Measurements from ENCODE around the gene GRIP2.
A peak's percentile ranks its signal among the peaks of the same experiment; 100 is the strongest.

GRIP2 gene

DNA sequence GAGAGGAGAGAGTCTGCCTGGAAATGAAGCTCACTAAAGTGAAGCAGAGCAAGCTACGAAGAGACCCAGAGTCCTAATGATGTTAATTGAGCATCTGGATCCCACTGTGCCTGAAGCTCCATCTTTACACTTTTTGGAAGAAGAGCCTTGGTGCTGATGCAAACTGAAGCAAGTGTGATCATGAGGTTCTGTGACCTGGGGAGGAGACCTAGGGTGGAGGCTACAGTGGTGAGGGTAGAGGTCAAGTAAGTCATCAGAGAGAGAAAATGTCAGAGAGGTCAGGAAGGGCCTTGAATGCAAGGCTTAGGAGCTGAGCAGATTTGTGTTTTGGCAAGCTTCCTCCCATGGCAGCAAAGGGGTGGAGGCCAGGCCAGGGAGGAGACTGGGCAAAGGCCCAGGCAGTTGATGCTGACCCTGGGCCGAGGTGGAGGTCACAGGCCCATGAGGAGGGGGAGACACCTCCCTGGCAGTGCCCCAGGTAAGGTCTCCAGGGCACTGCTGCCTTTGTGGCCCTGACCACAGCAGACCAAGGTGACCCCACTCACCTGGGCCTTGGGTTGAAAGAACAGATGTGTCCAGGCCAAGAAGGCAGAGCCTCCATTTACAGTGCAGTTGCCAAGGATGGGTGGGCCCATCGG lies 1.6 kb downstream of the GRIP2 start:
- ATAC-seq = no peak
- no peak for DNase-seq

DNA sequence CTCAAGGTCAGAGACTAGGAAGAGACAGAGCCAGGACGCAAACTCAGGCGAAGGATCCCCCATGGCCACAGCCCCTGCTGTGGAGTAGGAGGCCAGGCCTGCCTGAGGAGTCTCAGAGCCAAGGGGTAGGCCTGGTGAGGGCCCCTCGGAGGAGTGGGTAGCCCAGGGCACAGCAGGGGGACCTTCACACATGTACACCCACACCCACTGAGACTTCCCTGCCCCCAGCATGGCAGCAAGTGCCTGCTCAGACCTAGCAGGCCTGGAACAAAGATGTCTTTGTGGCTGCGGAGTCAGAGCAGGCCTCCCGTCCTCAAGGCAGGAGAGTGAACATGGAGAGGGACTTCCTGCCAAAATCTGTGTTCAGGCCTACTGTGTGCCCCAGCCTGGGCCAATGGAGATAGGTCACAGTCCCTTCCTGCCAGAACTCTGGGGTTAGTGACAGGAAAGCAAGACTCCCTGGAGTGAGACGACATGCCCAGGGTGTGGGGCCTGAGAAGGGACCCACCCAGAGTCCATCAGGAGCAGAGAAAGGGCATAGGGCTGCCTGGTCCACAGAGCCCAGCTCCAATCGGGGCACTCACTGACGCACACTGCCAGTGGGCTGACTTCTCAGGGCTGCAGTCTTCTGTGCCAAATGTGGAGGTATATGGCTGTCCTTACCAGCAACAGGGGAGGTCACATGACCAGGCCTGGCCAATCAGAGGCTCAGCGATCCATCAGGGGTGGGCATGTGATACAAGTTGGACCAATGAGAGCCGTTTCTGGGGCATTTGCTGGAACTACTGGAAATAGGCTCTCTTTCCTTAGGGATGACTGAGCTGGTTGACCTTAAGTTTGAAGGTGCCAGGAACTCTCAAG lies 2.3 kb downstream of the GRIP2 start:
- peak; percentile 14 for DNase-seq
- no peak for ATAC-seq

GRCh38 chr3:14536837-14537589 lies 3.1 kb downstream of the GRIP2 start:
- no peak for DNase-seq
- no peak for ATAC-seq

DNA sequence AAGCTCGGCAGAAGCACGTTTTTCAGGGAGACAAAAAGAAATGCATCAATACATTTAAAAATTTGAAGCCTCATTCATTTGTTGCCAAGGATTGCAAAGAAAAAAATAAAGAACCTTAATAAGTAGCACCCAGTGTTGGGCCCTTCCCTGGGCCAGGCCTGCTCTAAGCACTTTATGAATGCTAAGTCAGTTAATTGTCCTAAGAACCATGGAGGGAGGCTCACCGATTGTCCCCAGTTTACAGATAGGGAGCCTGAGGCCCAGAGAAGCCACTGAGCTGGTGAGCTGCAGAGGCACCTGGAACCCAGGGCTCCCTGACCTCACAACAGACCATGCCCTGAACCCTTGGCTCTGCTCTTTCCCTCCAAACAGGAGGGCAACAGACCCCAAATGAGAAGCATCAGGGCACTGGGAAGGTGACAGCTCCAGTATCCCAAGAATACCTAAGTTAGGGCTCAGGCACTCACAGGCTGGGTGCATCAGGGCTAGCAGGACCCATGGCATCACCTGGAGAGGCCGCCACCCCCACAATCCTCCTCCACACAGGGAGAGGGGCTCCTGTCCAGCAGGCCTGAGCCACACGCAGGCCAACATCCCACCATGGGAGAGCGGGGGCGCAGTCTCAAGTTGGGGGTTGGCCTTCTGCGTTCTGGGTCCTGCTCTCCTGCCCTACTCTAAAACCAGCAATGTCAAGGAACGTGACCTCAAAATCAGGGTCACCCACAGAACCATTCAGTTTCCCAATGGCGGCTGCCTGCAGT lies 3.9 kb downstream of the GRIP2 start:
- no peak for ATAC-seq
- no peak for DNase-seq

- DNase-seq (no peak), ATAC-seq (no peak)
These were observed 4.5 kb downstream of the GRIP2 start for GRCh38 chr3:14535616-14536015.

GRCh38 chr3:14534516-14535191 lies 5.5 kb downstream of the GRIP2 start:
- no peak for DNase-seq

DNA sequence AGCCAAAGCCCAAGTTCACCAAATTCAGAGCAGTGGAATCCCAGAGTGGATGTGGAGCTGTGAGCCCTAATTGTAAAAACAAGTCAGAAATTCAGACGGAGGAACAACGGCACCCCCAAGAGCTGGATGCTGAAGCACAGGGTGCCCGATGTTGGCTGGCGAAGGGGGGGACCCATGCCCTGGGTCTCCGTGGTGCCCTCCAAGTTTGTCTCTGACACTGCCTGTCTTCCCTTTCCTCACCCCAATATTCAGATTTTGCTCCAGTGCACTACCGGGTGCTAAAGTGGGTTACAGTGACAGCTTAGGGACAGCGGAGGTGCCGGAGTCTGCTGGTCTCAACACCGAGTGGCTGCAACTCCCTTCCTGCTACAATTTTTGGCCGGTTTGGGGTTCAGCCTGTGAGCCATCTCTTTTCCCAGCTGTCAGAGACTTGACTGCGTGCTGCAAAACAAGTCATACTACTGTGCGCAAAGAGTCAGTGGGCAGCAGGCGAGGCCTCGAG lies 6.6 kb downstream of the GRIP2 start:
- DNase-seq (no peak), ATAC-seq (no peak)

More at GRCh38 chr3:14534516-14535191, 5.5 kb downstream of the GRIP2 start:
- ATAC-seq = no peak

GRCh38 chr3:14532691-14533456 lies 7.3 kb downstream of the GRIP2 start:
- DNase-seq (no peak), ATAC-seq (no peak)

GRCh38 chr3:14531856-14532395 lies 8.2 kb downstream of the GRIP2 start:
- DNase-seq = no peak
- no peak for ATAC-seq

- DNase-seq (no peak), ATAC-seq (no peak)
These were observed 12.1 kb downstream of the GRIP2 start for GRCh38 chr3:14528081-14528480.

GRCh38 chr3:14525685-14526631 lies 14.2 kb downstream of the GRIP2 start:
- ATAC-seq = peak; percentile 37
- no peak for DNase-seq

- DNase-seq (no peak), ATAC-seq (no peak)
These were observed 15.1 kb downstream of the GRIP2 start for GRCh38 chr3:14524920-14525660.

GRCh38 chr3:14524311-14524711 lies 15.8 kb downstream of the GRIP2 start:
- no peak for DNase-seq
- ATAC-seq = peak; percentile 38

DNA sequence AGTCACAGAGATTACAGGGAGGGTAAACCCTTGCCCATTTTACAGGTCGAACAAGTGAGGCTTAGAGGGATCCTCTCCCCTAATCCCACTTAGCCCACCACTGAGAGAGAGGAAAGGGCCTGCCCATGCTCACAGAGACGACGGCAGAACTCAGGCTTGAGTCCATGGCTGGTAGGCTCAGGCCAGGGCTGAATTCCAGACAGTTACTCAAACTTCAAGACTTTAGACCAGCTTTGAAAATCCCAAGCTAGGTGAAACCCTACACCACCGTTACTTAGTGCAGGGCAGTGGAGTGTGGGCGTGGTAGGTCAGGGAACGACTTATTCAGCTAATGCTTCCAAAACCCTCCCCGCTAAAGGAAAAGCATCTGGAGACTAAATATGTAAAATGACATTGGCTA lies 16.4 kb downstream of the GRIP2 start:
- ATAC-seq = no peak

GRCh38 chr3:14522768-14523167 lies 17.4 kb downstream of the GRIP2 start:
- DNase-seq (no peak), ATAC-seq (no peak)

More for the DNA sequence above, 16.4 kb downstream of the GRIP2 start:
- DNase-seq = no peak

GRCh38 chr3:14522129-14522691 lies 17.9 kb downstream of the GRIP2 start:
- DNase-seq (no peak), ATAC-seq (no peak)

DNA sequence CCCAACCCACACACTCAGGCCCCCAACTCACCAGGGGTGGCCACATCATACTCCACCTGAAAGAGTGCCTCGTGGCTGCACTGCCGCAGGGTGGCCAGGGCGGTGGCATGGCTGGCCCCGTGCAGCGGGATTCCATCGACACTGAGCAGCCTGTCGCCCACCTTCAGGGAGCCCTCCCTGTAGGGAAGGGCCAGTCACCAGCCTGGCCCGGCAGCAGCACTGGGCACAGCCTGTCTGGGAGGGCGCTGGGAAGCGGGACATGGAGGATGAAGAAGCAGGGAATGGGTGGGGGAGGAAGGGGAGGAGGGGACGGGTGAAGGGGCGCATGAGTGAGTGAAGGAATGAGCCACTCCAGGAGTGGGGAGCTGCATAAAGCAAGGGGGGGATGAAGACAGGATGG lies 18.5 kb downstream of the GRIP2 start:
- no peak for DNase-seq
- ATAC-seq = no peak

- no peak for ATAC-seq
- DNase-seq = no peak
These were observed 19.2 kb downstream of the GRIP2 start for GRCh38 chr3:14520967-14521366.

All from stimulated activated naive CD8-positive, alpha-beta T cell treated with anti-CD3 and anti-CD28 coated beads, Interleukin-15, Interleukin-2, amounts not matched to agents 100 U/mL and 50 U/mL, for 24 hours (primary cell).